ENCODE measurements around the gene NUDT13.

GRCh38 chr10:73075829-73076228 is 34.4 kb upstream of the NUDT13 start:
- TF ChIP-seq POLR2AphosphoS5 (IDR thresholded peaks at IDR 0.05) (no peak), CTCF (IDR thresholded peaks at IDR 0.05; ENCODE audit: poor library complexity, severe bottlenecking) (no peak), EZH2 (IDR thresholded peaks at IDR 0.05; ENCODE audit: borderline replicate concordance, insufficient read depth, low read length, poor library complexity, severe bottlenecking) (no peak), EP300 (conservative IDR thresholded peaks at IDR 0.05; ENCODE audit: poor library complexity, severe bottlenecking) (no peak), SMC3 (conservative IDR thresholded peaks at IDR 0.05; ENCODE audit: poor library complexity) (no peak), RAD21 (conservative IDR thresholded peaks at IDR 0.05) (no peak)
- TF ChIP-seq, protein P1, sequence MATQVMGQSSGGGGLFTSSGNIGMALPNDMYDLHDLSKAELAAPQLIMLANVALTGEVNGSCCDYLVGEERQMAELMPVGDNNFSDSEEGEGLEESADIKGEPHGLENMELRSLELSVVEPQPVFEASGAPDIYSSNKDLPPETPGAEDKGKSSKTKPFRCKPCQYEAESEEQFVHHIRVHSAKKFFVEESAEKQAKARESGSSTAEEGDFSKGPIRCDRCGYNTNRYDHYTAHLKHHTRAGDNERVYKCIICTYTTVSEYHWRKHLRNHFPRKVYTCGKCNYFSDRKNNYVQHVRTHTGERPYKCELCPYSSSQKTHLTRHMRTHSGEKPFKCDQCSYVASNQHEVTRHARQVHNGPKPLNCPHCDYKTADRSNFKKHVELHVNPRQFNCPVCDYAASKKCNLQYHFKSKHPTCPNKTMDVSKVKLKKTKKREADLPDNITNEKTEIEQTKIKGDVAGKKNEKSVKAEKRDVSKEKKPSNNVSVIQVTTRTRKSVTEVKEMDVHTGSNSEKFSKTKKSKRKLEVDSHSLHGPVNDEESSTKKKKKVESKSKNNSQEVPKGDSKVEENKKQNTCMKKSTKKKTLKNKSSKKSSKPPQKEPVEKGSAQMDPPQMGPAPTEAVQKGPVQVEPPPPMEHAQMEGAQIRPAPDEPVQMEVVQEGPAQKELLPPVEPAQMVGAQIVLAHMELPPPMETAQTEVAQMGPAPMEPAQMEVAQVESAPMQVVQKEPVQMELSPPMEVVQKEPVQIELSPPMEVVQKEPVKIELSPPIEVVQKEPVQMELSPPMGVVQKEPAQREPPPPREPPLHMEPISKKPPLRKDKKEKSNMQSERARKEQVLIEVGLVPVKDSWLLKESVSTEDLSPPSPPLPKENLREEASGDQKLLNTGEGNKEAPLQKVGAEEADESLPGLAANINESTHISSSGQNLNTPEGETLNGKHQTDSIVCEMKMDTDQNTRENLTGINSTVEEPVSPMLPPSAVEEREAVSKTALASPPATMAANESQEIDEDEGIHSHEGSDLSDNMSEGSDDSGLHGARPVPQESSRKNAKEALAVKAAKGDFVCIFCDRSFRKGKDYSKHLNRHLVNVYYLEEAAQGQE (IDR thresholded peaks at IDR 0.05; ENCODE audit: borderline replicate concordance): no peak

Measured in neural cell (in vitro differentiated cells).